Spleen (tissue), 11 donors: ENCODE results near the gene CPED1. TPM values are rescaled to one million over a fixed set of nuclear protein-coding genes. Genes with fewer than 3 reads are reported as not detected.
"Not testable (repeated sequence)": the region's sequence is repeated elsewhere in the genome, so short reads cannot be mapped to it uniquely, and the experiment has no call there.

ENCODE experiments used
- DNase-seq: peaks from one replicate; pipeline ENCODE4 v3.0.0-alpha.2; 2020
- H3K27ac ChIP-seq, 8 donors: fragments of 200-600 bp; sonication (generic) in 7 of 8; 1 replicate in 4 of 8; 2 replicates in 4 of 8; pipeline versions ENCODE4 v1.5.0 to v1.8.0; 2016 to 2021; ENCODE audit warnings: inconsistent platforms in 4 of 8, mild to moderate bottlenecking in 4 of 8, moderate library complexity in 1 of 8
- H3K27me3 ChIP-seq, 7 donors: fragments of 200-600 bp; sonication (generic) in 6 of 7; replicated peaks in 1 of 7; 1 replicate in 4 of 7; 2 replicates in 3 of 7; pipeline versions ENCODE4 v1.5.0 to v1.8.0; 2016 to 2021; ENCODE audit warnings: inconsistent platforms in 3 of 7, mild to moderate bottlenecking in 1 of 7
- H3K36me3 ChIP-seq, 6 donors: fragments of 200-600 bp; sonication (generic) in 5 of 6; 1 replicate in 4 of 6; 2 replicates in 2 of 6; pipeline versions ENCODE4 v1.5.0 to v1.8.0; 2016 to 2021; ENCODE audit warnings: inconsistent platforms in 2 of 6
- H3K4me1 ChIP-seq, 6 donors: fragments of 200-600 bp; sonication (generic) in 5 of 6; 1 replicate in 3 of 6; 2 replicates in 3 of 6; pipeline versions ENCODE4 v1.5.0 to v1.8.0; 2016 to 2021; ENCODE audit warnings: inconsistent platforms in 3 of 6
- H3K4me3 ChIP-seq, 8 donors: fragments of 200-600 bp; sonication (generic) in 7 of 8; 1 replicate in 4 of 8; 2 replicates in 4 of 8; pipeline versions ENCODE4 v1.5.0 to v1.8.0; 2016 to 2021; ENCODE audit warnings: inconsistent platforms in 4 of 8, mild to moderate bottlenecking in 4 of 8, moderate library complexity in 2 of 8
- H3K9me3 ChIP-seq, 8 donors: fragments of 200-600 bp; sonication (generic) in 7 of 8; 1 replicate in 4 of 8; 2 replicates in 4 of 8; pipeline versions ENCODE4 v1.5.0 to v1.8.0; 2016 to 2021; ENCODE audit warnings: inconsistent platforms in 4 of 8
- CTCF ChIP-seq, 11 experiments: fragments of 200-600 bp in 7 of 11; fragments of 450-650 bp in 4 of 11; sonication (generic) in 4 of 11; IDR thresholded peaks in 8 of 11; conservative IDR thresholded peaks in 3 of 11; 1 replicate in 7 of 11; 2 replicates in 4 of 11; pipeline versions ENCODE4 v1.4.0 to v1.8.0; 2016 to 2021; ENCODE audit warnings: antibody characterized with exemption in 11 of 11, inconsistent platforms in 4 of 11, mild to moderate bottlenecking in 1 of 11
- POLR2A ChIP-seq, 3 donors: fragments of 450-650 bp; IDR thresholded peaks; one replicate each; pipeline ENCODE4 v1.5.1; 2017; ENCODE audit warnings: antibody characterized with exemption in 3 of 3, mild to moderate bottlenecking in 1 of 3
- POLR2AphosphoS5 ChIP-seq, 3 donors: sonication (generic); formaldehyde crosslinking; IDR thresholded peaks; one replicate each; pipeline ENCODE4 v1.5.1; 2017; ENCODE audit warnings: antibody characterized with exemption in 3 of 3
- WGBS, 5 donors: extraction: QIAGEN DNeasy Blood & Tissue Kit in 3 of 5; methylation state at CpG; one replicate each; pipeline versions ENCODE4 v1.1.5 to v1.1.7; 2013 to 2018; 5-methylcytosine and 5-hydroxymethylcytosine counted together
- intact Hi-C: fragments of 100-400 bp; cut with DNase I; formaldehyde crosslinking; loops from one replicate; pipeline ENCODE4 v1.15.0; 2023; ENCODE audit warnings: low total_unique reads
- polyA plus RNA-seq, 3 donors: library from polyadenylated mRNA; stranded (reverse); fragments of 200-250 nt; gene quantifications; one replicate each; pipeline ENCODE4 v1.2.1, GENCODE V29; 2013
- total RNA-seq, 7 donors: library from RNA; depleted of rRNA in 3 of 7; stranded (reverse); fragments of >200 nt in 3 of 7; fragmentation: NEBNext Ultra II Directional in 4 of 7; extraction: Animal tissue kit (Norgen Biotek cat#: 25700) in 4 of 7; gene quantifications; one replicate each; pipeline versions ENCODE4 v1.1.0 to v1.2.1, GENCODE V29; 2016 to 2021
- donor health status: healthy with polysubstance abuse.
- donor health status: DM: no; HTN: no; CAD: no; lungs with moderate emphysema.
- donor health status: DM: no; HTN: no; CAD: no.
- donor health status: Bipolar disorder and iron deficiency.
- donor health status: healthy.
- donor health status: DM: no; HTN: no; CAD: no.
- donor health status: DM: yes; HTN: yes; CAD: no.

The CPED1 gene
- total and polyA plus RNA-seq, 10 donors, result 1.5 to 81.6 (median 38.6) TPM

- intact Hi-C loops, result no loop called here
- 77 to 89% (median 83%) methylated on average over 2 of the region's 2 CpGs for WGBS, 5 donors
- H3K27ac ChIP-seq, result no peak overlapping the region
Measured at GRCh38 chr7:121214657-121215056, 226.1 kb downstream of the CPED1 start.

GRCh38 chr7:121219026-121219425 is 230.5 kb downstream of the CPED1 start:
- Histone ChIP-seq H3K4me1 (no peaks in the 10 kb centered on the region), H3K27ac (no peak overlapping the region), H3K4me3 (no peak overlapping the region), H3K27me3 (no peaks in the 10 kb centered on the region), H3K36me3 (no peaks in the 10 kb centered on the region), H3K9me3 (peaks cover 3 to 19% (median 12%) of the 10 kb centered on the region in 8 donors)
- intact Hi-C loops, result no loop called here
- no peak for DNase-seq
- TF ChIP-seq POLR2A (IDR thresholded peaks at IDR 0.05) (no peak), CTCF (IDR thresholded peaks at IDR 0.05 in 8 of 11, conservative IDR thresholded peaks at IDR 0.05 in 3 of 11) (no peak), POLR2AphosphoS5 (IDR thresholded peaks at IDR 0.05) (no peak)
- WGBS, 5 donors, result 55 to 68% (median 63%) methylated on average over 2 of the region's 2 CpGs

More at GRCh38 chr7:121214657-121215056, 226.1 kb downstream of the CPED1 start:
- H3K4me1 ChIP-seq, result no peaks in the 10 kb centered on the region
- H3K4me3 ChIP-seq, result no peak overlapping the region
- no peak for DNase-seq
- H3K9me3 ChIP-seq, result no peaks in the 10 kb centered on the region
- TF ChIP-seq POLR2AphosphoS5 (IDR thresholded peaks at IDR 0.05), result no peak
- TF ChIP-seq CTCF (IDR thresholded peaks at IDR 0.05 in 8 of 11, conservative IDR thresholded peaks at IDR 0.05 in 3 of 11), result no peak
- TF ChIP-seq POLR2A (IDR thresholded peaks at IDR 0.05), result no peak
- no peaks in the 10 kb centered on the region for H3K27me3 ChIP-seq
- H3K36me3 ChIP-seq, result no peaks in the 10 kb centered on the region

- H3K4me1 ChIP-seq, H3K36me3 ChIP-seq, H3K27me3 ChIP-seq, DNase-seq, H3K4me3 ChIP-seq, intact Hi-C loops, H3K27ac ChIP-seq: not testable (repeated sequence)
- 84 to 94% (median 89%) methylated on average over 2 of the region's 2 CpGs for WGBS, 5 donors
- peaks cover 3 to 19% (median 12%) of the 10 kb centered on the region in 8 donors for H3K9me3 ChIP-seq
Measured at GRCh38 chr7:121221108-121221507, 232.6 kb downstream of the CPED1 start.

- Histone ChIP-seq H3K27me3 (no peaks in the 10 kb centered on the region), H3K9me3 (no peaks in the 10 kb centered on the region), H3K36me3 (peaks cover 0 to 4% (median 0%) of the 10 kb centered on the region in 6 donors), H3K4me1 (no peaks in the 10 kb centered on the region), H3K27ac (no peak overlapping the region), H3K4me3 (no peak overlapping the region)
- TF ChIP-seq POLR2AphosphoS5 (IDR thresholded peaks at IDR 0.05), result no peak
- no peak for TF ChIP-seq CTCF (IDR thresholded peaks at IDR 0.05 in 8 of 11, conservative IDR thresholded peaks at IDR 0.05 in 3 of 11)
- no peak for TF ChIP-seq POLR2A (IDR thresholded peaks at IDR 0.05)
- intact Hi-C loops, result no loop called here
- no peak for DNase-seq
- 82 to 96% (median 89%) methylated on average over 1 of the region's 1 CpG for WGBS, 5 donors
Measured at GRCh38 chr7:121228779-121229178, 240.3 kb downstream of the CPED1 start.

- no peak for DNase-seq
- no peaks in the 10 kb centered on the region for H3K27me3 ChIP-seq
- peaks cover 0 to 16% (median 2%) of the 10 kb centered on the region in 6 donors for H3K36me3 ChIP-seq
- intact Hi-C loops, result no loop called here
- H3K9me3 ChIP-seq, result no peaks in the 10 kb centered on the region
- no peak overlapping the region for H3K4me3 ChIP-seq
- no peak overlapping the region for H3K27ac ChIP-seq
- no peaks in the 10 kb centered on the region for H3K4me1 ChIP-seq
- no peak for TF ChIP-seq CTCF (IDR thresholded peaks at IDR 0.05 in 8 of 11, conservative IDR thresholded peaks at IDR 0.05 in 3 of 11)
- TF ChIP-seq POLR2AphosphoS5 (IDR thresholded peaks at IDR 0.05), result no peak
- no peak for TF ChIP-seq POLR2A (IDR thresholded peaks at IDR 0.05)
Measured at GRCh38 chr7:121235201-121235600, 246.7 kb downstream of the CPED1 start.
